Astrocyte (in vitro differentiated cells and primary cell): ENCODE results near the gene FNDC3B. TPM values are rescaled to one million over a fixed set of nuclear protein-coding genes. Genes with fewer than 3 reads are reported as not detected.

Experiments used
- DNase-seq: peaks from one replicate; pipeline ENCODE4 v3.0.0-alpha.2; 2010; ENCODE audit warnings: low read depth
- FAIRE-seq: peaks from 2 replicates; lab custom pipeline; 2011; peaks lifted over from hg19 to GRCh38; lab: Jason Lieb, UNC
- H2AFZ ChIP-seq: 2 replicates; pipeline ENCODE4 v1.6.0; 2012; ENCODE audit warnings: low read depth, low read length, inconsistent platforms
- H3K27ac ChIP-seq: 2 replicates; pipeline ENCODE4 v1.5.1; 2011; ENCODE audit warnings: low read depth, low read length, inconsistent platforms
- H3K27me3 ChIP-seq: 2 replicates; pipeline ENCODE4 v1.6.0; 2011; ENCODE audit warnings: low read length, inconsistent platforms; ENCODE audit not compliant: insufficient read depth
- H3K36me3 ChIP-seq: 2 replicates; pipeline ENCODE4 v1.5.1; 2011; ENCODE audit warnings: low read length, inconsistent platforms; ENCODE audit not compliant: insufficient read depth
- H3K4me1 ChIP-seq: 2 replicates; pipeline ENCODE4 v1.5.1; 2011; ENCODE audit warnings: low read length, inconsistent platforms; ENCODE audit not compliant: insufficient read depth
- H3K4me2 ChIP-seq: 2 replicates; pipeline ENCODE4 v1.6.0; 2012; ENCODE audit warnings: low read length, inconsistent platforms
- H3K4me3 ChIP-seq: 2 replicates; pipeline ENCODE4 v1.5.1; 2011; ENCODE audit warnings: low read depth, mild to moderate bottlenecking, low read length, inconsistent platforms; ENCODE audit not compliant: insufficient read depth
- H3K79me2 ChIP-seq: 2 replicates; pipeline ENCODE4 v1.6.0; 2012; ENCODE audit warnings: mild to moderate bottlenecking, low read length, inconsistent platforms; ENCODE audit not compliant: insufficient read depth
- H3K9ac ChIP-seq: 2 replicates; pipeline ENCODE4 v1.6.0; 2012; ENCODE audit warnings: mild to moderate bottlenecking, low read length, inconsistent platforms
- H3K9me3 ChIP-seq: 2 replicates; pipeline ENCODE4 v1.5.1; 2012; ENCODE audit warnings: low read depth, mild to moderate bottlenecking, low read length, inconsistent platforms; ENCODE audit not compliant: insufficient read depth
- H4K20me1 ChIP-seq: 2 replicates; pipeline ENCODE4 v1.6.0; 2012; ENCODE audit warnings: low read length, inconsistent platforms; ENCODE audit not compliant: insufficient read depth
- H3K27ac Mint-ChIP-seq: one replicate; pipeline ENCODE4 v1.8.0; 2021; ENCODE audit warnings: mild to moderate bottlenecking, mixed read lengths; ENCODE audit not compliant: unreplicated experiment
- H3K27me3 Mint-ChIP-seq: one replicate; pipeline ENCODE4 v1.8.0; 2021; ENCODE audit warnings: low read depth, mixed read lengths; ENCODE audit not compliant: unreplicated experiment
- H3K36me3 Mint-ChIP-seq: one replicate; pipeline ENCODE4 v1.8.0; 2021; ENCODE audit warnings: low read depth, mixed read lengths; ENCODE audit not compliant: unreplicated experiment
- H3K4me1 Mint-ChIP-seq: one replicate; pipeline ENCODE4 v1.8.0; 2021; ENCODE audit warnings: low read depth, mixed read lengths; ENCODE audit not compliant: unreplicated experiment
- H3K4me3 Mint-ChIP-seq: one replicate; pipeline ENCODE4 v1.8.0; 2021; ENCODE audit warnings: mild to moderate bottlenecking, moderate library complexity, mixed read lengths; ENCODE audit not compliant: unreplicated experiment
- H3K9me3 Mint-ChIP-seq: one replicate; pipeline ENCODE4 v1.8.0; 2021; ENCODE audit warnings: mild to moderate bottlenecking, mixed read lengths; ENCODE audit not compliant: unreplicated experiment
- EZH2 ChIP-seq: IDR thresholded peaks from 2 replicates; pipeline ENCODE4 v1.6.1; 2012; ENCODE audit warnings: mild to moderate bottlenecking, low read length, inconsistent platforms; ENCODE audit not compliant: insufficient read depth
- total RNA-seq: library from RNA; stranded (reverse); gene quantifications from 2 replicates; pipeline ENCODE4 v1.2.1, GENCODE V29; 2021
- TF ChIP-seq, protein P1 (sequence below): IDR thresholded peaks from 2 replicates; pipeline ENCODE4 v1.5.1; 2011; ENCODE audit warnings: low read depth, mild to moderate bottlenecking, inconsistent platforms, low read length, moderate library complexity; ENCODE audit not compliant: insufficient read depth

The FNDC3B gene
- total RNA-seq, 1 donor from 2014 or later, result 327 TPM

DNA sequence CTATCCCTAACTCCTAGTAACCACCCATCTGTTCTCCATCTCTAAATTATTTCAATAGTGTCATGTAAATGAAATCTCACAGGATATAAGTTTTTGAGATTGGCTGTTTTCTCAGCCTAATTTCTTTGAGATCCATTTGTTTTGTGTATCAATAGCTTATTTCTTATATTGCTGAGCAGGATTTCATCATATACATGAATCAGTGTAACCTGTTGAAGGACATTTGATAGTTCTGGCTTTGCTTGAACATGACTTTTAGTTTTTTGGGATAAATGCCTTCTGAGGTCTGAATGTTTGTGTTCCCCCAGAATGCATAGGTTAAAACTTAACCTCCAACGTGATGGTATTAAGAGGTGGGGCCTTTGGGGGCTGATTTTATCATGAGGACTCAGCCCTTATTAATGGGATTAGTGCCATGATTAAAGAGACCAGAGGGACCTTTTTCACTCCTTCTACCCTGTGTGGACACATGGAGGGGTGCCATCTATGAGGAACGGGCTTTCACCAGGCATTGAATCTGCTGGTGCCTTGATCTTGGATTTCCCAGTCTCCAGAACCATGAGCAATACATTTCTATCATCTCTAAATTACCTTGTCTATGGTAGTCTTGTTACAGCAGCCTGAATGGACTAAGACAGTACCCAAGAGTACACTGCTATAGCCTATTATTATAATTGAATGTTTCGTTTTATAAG, 118.3 kb downstream of the FNDC3B start:
- H3K4me3 Mint-ChIP-seq, result no peak overlapping the region

DNA sequence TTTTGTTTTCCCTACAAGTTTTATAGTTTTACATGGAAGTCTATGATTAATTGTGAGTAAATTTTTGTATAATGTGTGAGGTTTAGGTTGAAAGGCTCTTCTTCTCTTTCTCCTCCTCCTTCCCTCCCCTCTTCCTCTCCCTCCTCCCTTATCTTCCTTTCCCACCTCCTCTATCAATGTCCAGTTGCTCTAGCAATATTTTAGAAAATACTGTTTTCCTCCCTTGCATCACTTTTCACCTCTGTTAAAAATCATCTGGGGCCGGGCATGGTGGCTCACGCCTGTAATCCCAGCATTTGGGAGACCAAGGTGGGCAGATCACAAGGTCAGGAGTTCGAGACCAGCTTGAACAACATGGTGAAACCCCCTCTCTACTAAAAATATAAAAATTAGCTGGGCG, 119.4 kb downstream of the FNDC3B start:
- peaks cover 85% of the 10 kb centered on the region for H3K4me1 Mint-ChIP-seq
- peaks cover 44% of the 10 kb centered on the region for H4K20me1 ChIP-seq

More for the DNA sequence above, 118.3 kb downstream of the FNDC3B start:
- H3K9me3 Mint-ChIP-seq, result no peaks in the 10 kb centered on the region
- Histone ChIP-seq H3K4me3 (no peak overlapping the region), H3K27ac (no peak overlapping the region), H3K36me3 (no peaks in the 10 kb centered on the region), H3K4me2 (no peak overlapping the region), H2AFZ (no peak overlapping the region), H4K20me1 (peaks cover 36% of the 10 kb centered on the region), H3K27me3 (no peaks in the 10 kb centered on the region), H3K9me3 (no peaks in the 10 kb centered on the region), H3K4me1 (peaks cover 62% of the 10 kb centered on the region), H3K9ac (no peak overlapping the region), H3K79me2 (peaks cover 90% of the 10 kb centered on the region)
- peaks cover 12% of the 10 kb centered on the region for H3K36me3 Mint-ChIP-seq
- peaks cover 85% of the 10 kb centered on the region for H3K4me1 Mint-ChIP-seq
- TF ChIP-seq, protein P1, sequence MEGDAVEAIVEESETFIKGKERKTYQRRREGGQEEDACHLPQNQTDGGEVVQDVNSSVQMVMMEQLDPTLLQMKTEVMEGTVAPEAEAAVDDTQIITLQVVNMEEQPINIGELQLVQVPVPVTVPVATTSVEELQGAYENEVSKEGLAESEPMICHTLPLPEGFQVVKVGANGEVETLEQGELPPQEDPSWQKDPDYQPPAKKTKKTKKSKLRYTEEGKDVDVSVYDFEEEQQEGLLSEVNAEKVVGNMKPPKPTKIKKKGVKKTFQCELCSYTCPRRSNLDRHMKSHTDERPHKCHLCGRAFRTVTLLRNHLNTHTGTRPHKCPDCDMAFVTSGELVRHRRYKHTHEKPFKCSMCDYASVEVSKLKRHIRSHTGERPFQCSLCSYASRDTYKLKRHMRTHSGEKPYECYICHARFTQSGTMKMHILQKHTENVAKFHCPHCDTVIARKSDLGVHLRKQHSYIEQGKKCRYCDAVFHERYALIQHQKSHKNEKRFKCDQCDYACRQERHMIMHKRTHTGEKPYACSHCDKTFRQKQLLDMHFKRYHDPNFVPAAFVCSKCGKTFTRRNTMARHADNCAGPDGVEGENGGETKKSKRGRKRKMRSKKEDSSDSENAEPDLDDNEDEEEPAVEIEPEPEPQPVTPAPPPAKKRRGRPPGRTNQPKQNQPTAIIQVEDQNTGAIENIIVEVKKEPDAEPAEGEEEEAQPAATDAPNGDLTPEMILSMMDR, result no peak
- no peak for TF ChIP-seq EZH2
- no peaks in the 10 kb centered on the region for H3K27me3 Mint-ChIP-seq
- H3K27ac Mint-ChIP-seq, result peak overlapping the region; percentile 58
- no peak for FAIRE-seq
- DNase-seq, result no peak

More for the DNA sequence above, 119.4 kb downstream of the FNDC3B start:
- Histone ChIP-seq H3K4me3 (no peak overlapping the region), H3K36me3 (no peaks in the 10 kb centered on the region), H2AFZ (no peak overlapping the region), H3K27me3 (no peaks in the 10 kb centered on the region), H3K79me2 (peaks cover 99% of the 10 kb centered on the region), H3K9me3 (no peaks in the 10 kb centered on the region), H3K9ac (no peak overlapping the region), H3K4me2 (no peak overlapping the region), H3K4me1 (peaks cover 53% of the 10 kb centered on the region), H3K27ac (no peak overlapping the region)
- Mint-ChIP-seq H3K4me3 (no peak overlapping the region), H3K36me3 (peaks cover 12% of the 10 kb centered on the region), H3K27me3 (no peaks in the 10 kb centered on the region), H3K27ac (peak overlapping the region; percentile 80), H3K9me3 (no peaks in the 10 kb centered on the region)
- no peak for DNase-seq
- TF ChIP-seq EZH2, result no peak
- TF ChIP-seq, protein P1, result no peak
- no peak for FAIRE-seq
